ENCODE results near the gene NEDD8.

NEDD8 gene

GRCh38 chr14:24189460-24189859, 42.7 kb downstream of the NEDD8 start:
- H3K4me2 ChIP-seq: peak overlapping the region; percentile 60
- H3K9ac ChIP-seq: no peak overlapping the region
- peaks cover 20% of the 10 kb centered on the region for H3K4me1 ChIP-seq (ENCODE audit: low read depth, poor library complexity, severe bottlenecking)
- H3K27ac ChIP-seq: no peak overlapping the region
- H3K36me3 ChIP-seq (ENCODE audit: insufficient read depth): no peaks in the 10 kb centered on the region
- H3K4me3 ChIP-seq (IDR thresholded peaks at IDR 0.05; ENCODE audit: insufficient read depth, low read depth, low read length): no peak overlapping the region
- peaks cover 7% of the 10 kb centered on the region; the same call in 1 of the 2 replicates for H3K79me2 ChIP-seq (ENCODE audit: insufficient read depth, low read depth)
- no peaks in the 10 kb centered on the region for H3K27me3 ChIP-seq (ENCODE audit: insufficient read depth, low read depth)
- TF ChIP-seq CTCF (conservative IDR thresholded peaks at IDR 0.05; ENCODE audit: low read depth, low read length): no peak
- H2AFZ ChIP-seq (ENCODE audit: low read depth): no peak overlapping the region
- no peaks in the 10 kb centered on the region for H4K20me1 ChIP-seq (ENCODE audit: insufficient read depth)

GRCh38 chr14:24189059-24189375, 43.1 kb downstream of the NEDD8 start:
- H3K79me2 ChIP-seq (ENCODE audit: insufficient read depth, low read depth): peaks cover 7% of the 10 kb centered on the region; the same call in 1 of the 2 replicates
- no peaks in the 10 kb centered on the region for H4K20me1 ChIP-seq (ENCODE audit: insufficient read depth)
- H3K27ac ChIP-seq: no peak overlapping the region
- peak overlapping the region; percentile 36; the same call in 1 of the 2 replicates for H2AFZ ChIP-seq (ENCODE audit: low read depth)
- no peaks in the 10 kb centered on the region for H3K27me3 ChIP-seq (ENCODE audit: insufficient read depth, low read depth)
- peak overlapping the region; percentile 60 for H3K4me2 ChIP-seq
- H3K4me3 ChIP-seq (IDR thresholded peaks at IDR 0.05; ENCODE audit: insufficient read depth, low read depth, low read length): no peak overlapping the region
- H3K4me1 ChIP-seq (ENCODE audit: low read depth, poor library complexity, severe bottlenecking): peaks cover 15% of the 10 kb centered on the region
- H3K36me3 ChIP-seq (ENCODE audit: insufficient read depth): no peaks in the 10 kb centered on the region
- TF ChIP-seq CTCF (conservative IDR thresholded peaks at IDR 0.05; ENCODE audit: low read depth, low read length): no peak
- no peak overlapping the region for H3K9ac ChIP-seq

- no peak within 1 kb of the TSS for H3K4me3 ChIP-seq (IDR thresholded peaks at IDR 0.05; ENCODE audit: insufficient read depth, low read depth, low read length)
- no peaks in the 10 kb centered on the region for H3K36me3 ChIP-seq (ENCODE audit: insufficient read depth)
- peak within 1 kb of the TSS; percentile 70 for H3K27ac ChIP-seq
- H3K79me2 ChIP-seq (ENCODE audit: insufficient read depth, low read depth): peaks cover 7% of the 10 kb centered on the region; the same call in 1 of the 2 replicates
- H3K9ac ChIP-seq: peak within 1 kb of the TSS; percentile 67
- H2AFZ ChIP-seq (ENCODE audit: low read depth): peak within 1 kb of the TSS; percentile 36; the same call in 1 of the 2 replicates
- no peaks in the 10 kb centered on the region for H3K27me3 ChIP-seq (ENCODE audit: insufficient read depth, low read depth)
- TF ChIP-seq CTCF (conservative IDR thresholded peaks at IDR 0.05; ENCODE audit: low read depth, low read length): no peak
- no peaks in the 10 kb centered on the region for H4K20me1 ChIP-seq (ENCODE audit: insufficient read depth)
- H3K4me1 ChIP-seq (ENCODE audit: low read depth, poor library complexity, severe bottlenecking): peaks cover 14% of the 10 kb centered on the region
- H3K4me2 ChIP-seq: peak within 1 kb of the TSS; percentile 60
Measured at GRCh38 chr14:24188251-24189058, 43.7 kb downstream of the NEDD8 start, which contains the start of gene IPO4. TSS of gene IPO4 (minus strand) at chr14:24188816. CDS start at chr14:24188787, 29 bp downstream.

GRCh38 chr14:24187539-24187915, 44.6 kb downstream of the NEDD8 start:
- no peaks in the 10 kb centered on the region for H3K27me3 ChIP-seq (ENCODE audit: insufficient read depth, low read depth)
- H3K27ac ChIP-seq: peak overlapping the region; percentile 70; the same call in 1 of the 2 replicates
- peaks cover 14% of the 10 kb centered on the region for H3K4me1 ChIP-seq (ENCODE audit: low read depth, poor library complexity, severe bottlenecking)
- H3K79me2 ChIP-seq (ENCODE audit: insufficient read depth, low read depth): peaks cover 7% of the 10 kb centered on the region; the same call in 1 of the 2 replicates
- no peaks in the 10 kb centered on the region for H4K20me1 ChIP-seq (ENCODE audit: insufficient read depth)
- peak overlapping the region; percentile 60; the same call in 1 of the 2 replicates for H3K4me2 ChIP-seq
- H3K36me3 ChIP-seq (ENCODE audit: insufficient read depth): no peaks in the 10 kb centered on the region
- H3K4me3 ChIP-seq (IDR thresholded peaks at IDR 0.05; ENCODE audit: insufficient read depth, low read depth, low read length): no peak overlapping the region
- TF ChIP-seq CTCF (conservative IDR thresholded peaks at IDR 0.05; ENCODE audit: low read depth, low read length): no peak
- no peak overlapping the region for H2AFZ ChIP-seq (ENCODE audit: low read depth)
- peak overlapping the region; percentile 67; the same call in 1 of the 2 replicates for H3K9ac ChIP-seq
